Right renal pelvis (tissue), 4 donors: ENCODE data around the gene TANC1. TPM values are rescaled to one million over a fixed set of nuclear protein-coding genes. Genes with fewer than 3 reads are reported as not detected.

Experiments used
- DNase-seq, 4 donors: peaks; one replicate each; pipeline ENCODE4 v3.0.0-alpha.2; 2013; ENCODE audit warnings: low read depth in 4 of 4, low spot score in 3 of 4, missing footprints in 1 of 4
- polyA plus RNA-seq, 4 donors: library from polyadenylated mRNA; unstranded; fragments of 120-200 nt; gene quantifications; one replicate each; pipeline ENCODE4 v1.2.1, GENCODE V29; 2013; ENCODE audit not compliant: insufficient read length in 4 of 4

TANC1 gene
- polyA plus RNA-seq, 4 donors = 43.6 to 58.2 (median 57.7) TPM

DNA sequence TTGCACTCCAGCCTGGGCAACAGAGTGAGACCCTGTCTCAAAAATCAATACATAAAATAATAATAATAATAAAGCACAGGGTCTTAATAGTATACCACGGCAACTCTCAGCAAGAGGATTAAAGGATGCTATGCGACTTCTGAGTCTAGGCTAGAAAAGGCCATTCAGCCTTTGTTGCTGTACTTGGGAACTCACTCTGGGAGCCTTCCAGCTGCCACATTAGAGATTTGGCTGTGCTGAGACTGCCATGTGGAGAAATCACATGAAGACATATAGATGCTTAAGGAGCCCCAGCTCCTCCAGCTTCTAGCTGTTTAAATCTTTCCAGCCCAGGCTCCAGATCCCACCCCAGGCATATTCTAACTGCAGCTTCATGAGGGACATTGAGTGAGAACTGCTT is 8.2 kb upstream of the TANC1 start:
- no peak for DNase-seq

DNA sequence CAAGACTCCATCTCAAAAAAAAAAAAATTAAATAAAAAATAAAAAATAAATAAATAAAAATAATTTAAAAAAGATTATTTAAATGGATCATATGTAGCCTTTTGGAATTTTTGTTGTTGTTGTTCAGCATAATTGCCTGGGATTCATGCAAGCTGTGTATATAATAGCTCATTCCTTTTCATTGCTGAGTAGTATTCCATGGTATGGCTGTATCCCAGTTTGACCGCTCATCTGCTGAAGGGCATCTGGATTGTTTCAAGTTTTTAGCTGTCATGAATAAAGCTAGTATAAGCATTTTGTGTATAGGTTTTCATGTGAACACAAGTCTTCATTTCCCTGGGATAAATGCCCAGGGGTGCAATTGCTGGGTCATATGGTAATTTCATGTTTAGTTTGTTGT is 6.4 kb upstream of the TANC1 start:
- no peak for DNase-seq

DNA sequence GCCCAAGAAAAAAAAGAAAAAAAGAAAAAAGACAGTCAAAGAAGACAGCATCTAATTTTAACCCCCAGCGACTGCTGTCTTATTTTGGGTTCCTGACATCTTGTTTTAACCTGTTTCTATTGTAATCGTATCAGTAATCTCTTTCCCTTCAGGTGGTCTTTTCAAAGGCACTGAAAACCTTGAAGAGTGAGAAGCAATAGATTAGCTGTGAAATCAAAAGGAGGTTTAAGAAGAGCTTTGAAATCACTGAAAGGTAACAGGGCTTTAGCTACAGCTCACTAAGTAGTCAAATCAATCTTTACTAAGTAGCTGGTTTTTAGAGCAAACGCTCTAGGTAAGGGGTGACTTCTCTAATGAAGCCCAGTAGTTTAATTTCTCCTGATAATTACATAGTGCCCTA is 5.4 kb upstream of the TANC1 start:
- DNase-seq = no peak

DNA sequence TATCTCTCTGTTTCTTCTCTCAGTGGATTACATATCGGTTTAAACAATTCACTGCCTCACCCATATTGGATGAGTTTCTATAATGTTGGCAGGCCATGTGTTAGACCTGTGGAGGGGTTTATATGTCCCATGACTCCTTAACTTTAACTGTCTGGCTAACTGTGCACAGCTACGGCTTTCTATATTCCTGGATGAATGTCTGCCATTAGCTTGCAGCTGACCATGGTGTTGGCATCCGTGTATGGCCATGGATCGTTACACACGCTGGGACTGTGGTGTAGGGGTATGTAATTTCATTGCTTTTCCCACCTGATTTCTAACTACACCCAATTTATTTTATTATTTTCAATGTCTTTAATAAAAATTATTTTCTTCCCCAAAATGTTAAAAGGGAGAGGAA is 3.3 kb upstream of the TANC1 start:
- DNase-seq = no peak

GRCh38 chr2:158965641-158966040 is 2.8 kb upstream of the TANC1 start:
- DNase-seq = no peak

DNA sequence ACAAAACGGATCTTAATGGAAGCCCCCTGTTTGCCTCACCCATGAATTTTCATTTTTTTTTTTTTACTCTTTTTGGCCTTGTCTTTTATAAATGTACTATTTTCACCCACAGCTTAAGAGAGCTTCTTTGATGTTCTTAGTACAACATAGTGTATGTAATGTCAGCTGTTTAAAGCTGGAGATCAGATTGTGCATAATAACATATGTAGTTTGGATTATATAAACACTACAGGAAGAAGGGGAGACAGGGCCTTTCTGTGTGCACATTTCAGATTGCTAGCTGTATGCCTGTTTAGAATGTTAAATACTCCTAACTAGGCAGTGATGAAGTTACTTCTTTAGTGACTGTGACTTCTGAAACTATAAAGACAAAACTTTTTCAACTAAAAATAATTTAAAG is 2.1 kb upstream of the TANC1 start:
- no peak for DNase-seq

- DNase-seq = no peak
These were observed 1.2 kb upstream of the TANC1 start for GRCh38 chr2:158967114-158967730.

- peak in 2 of 4 donors; percentile 50 to 65 for DNase-seq
These were observed 577 bp upstream of the TANC1 start for GRCh38 chr2:158967731-158968395.

DNA sequence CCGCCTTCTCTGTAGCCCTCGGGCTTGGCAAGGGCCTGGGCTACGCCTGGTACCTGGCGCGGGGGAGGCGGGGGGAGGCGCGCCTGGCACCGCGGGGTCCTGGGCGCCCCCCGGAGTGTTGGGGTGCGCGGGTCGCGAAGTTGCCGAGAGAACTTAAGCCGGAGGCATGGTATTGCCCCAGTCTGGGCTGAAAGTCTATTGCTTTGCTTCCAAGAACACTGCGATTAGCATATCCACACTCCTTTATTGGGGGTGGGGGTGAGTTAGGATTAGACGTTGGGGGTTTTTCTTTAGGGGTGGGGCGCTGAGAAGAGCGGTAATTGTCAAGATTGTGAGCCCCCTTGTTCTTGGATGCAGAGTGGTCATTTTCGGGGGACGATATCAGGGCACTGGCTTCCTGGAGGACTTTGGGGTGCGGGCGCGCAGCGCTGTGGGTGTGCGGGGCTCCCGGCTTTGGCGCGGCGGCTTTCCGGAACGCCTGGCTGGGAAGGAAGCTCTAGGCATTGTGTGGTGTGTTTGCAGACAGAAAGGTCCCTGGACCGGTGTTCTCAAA is 798 bp downstream of the TANC1 start:
- DNase-seq = no peak

DNA sequence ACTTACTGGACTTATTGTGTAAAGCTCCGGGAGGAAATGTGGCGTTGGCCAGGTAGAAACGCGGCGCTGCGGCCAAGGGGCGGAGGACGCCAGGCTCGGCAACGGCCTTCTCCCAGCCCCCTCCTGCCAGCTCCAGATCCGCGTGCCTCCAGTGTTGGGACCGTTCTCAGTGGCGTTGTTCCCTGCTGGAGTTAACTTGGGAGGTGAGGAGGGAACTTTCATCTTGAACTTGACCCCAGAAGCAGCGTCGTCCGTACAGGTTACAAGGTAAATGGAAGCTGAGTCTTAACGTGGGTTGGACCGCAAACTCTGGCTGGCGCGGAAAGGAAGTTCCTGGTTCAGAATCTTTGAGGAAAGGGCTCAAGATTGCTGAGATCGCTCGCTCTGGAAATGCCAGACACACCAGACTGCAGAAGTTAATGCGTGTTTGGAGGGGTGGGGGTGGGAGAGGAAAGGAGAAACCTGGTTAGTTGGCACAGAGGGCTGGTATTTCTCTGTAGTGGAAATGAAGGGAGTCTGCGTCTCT is 1.3 kb downstream of the TANC1 start:
- peak in 1 of 4 donors; percentile 44 for DNase-seq

- no peak for DNase-seq
These were observed 1.9 kb downstream of the TANC1 start for GRCh38 chr2:158970241-158970751.

DNA sequence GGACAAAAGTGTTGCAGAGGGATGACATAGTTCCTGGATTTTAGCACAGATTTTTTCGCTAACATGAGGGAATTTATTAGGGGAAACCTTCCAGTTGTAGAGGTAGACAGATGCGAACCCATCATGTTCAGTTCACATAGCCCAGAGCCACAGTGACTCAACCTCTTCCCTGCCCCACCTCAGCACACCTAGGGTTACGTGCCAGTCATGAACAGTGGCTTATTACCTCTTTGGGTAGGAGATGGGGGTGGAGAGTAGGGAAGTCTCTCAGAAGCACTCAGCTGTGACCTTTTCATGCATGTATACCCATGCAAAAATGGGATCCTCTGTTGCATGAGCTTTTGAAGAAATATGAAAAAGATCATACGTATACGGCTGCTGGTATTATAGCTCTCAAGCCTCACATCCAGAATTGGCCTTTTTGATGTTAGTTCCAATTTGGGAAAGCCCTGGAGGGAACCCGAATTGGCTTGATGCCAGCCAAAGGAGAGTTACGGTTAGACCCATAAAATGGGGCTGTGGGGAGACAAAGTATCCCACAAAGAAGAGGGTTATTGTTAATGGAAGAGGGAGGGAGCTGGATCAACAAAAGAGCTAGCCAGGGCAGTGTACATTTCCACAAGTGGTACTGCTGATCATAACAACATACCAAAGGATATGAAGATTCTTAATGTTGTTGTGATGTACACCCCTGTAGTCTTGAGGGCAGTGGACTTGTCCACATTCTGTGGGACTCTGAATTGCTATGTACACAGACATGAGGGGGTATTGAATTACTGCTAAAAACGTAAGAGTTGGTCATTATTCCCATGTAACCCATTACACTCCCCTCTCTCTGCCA is 4.9 kb downstream of the TANC1 start:
- DNase-seq = no peak

GRCh38 chr2:158975271-158975921 is 7.0 kb downstream of the TANC1 start:
- DNase-seq = no peak

DNA sequence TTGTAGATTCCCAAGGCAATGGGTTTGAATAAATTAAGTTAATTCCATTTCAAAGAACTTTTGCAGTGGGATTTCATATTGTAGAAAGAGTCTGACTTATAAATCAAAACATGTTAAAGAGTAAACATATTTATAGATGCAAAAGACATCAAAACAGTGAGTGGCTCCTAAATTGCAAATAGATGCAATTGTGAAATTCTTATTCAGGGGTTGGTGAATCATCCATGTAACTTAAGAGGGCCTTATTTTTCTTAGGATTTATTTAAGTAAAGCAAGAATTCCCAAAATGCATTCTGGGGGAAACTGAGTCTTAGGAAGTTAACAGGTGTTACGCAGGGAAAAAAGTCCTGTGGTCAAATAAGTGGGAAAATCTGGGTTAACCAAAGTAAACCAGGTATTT is 11.3 kb downstream of the TANC1 start:
- DNase-seq = no peak

GRCh38 chr2:158984604-158985135 is 16.2 kb downstream of the TANC1 start:
- no peak for DNase-seq

GRCh38 chr2:158988501-158988900 is 20.1 kb downstream of the TANC1 start:
- no peak for DNase-seq

- DNase-seq = no peak
These were observed 20.7 kb downstream of the TANC1 start for GRCh38 chr2:158989165-158989564.

- no peak for DNase-seq
These were observed 22.2 kb downstream of the TANC1 start for GRCh38 chr2:158990397-158991214.

- DNase-seq = no peak
These were observed 24.6 kb downstream of the TANC1 start for GRCh38 chr2:158993030-158993429.
